KMS-11 (cell line): ENCODE measurements around the gene ZBTB24.

Source experiments
- H2AFZ ChIP-seq: fragments of 200-600 bp; sonication (generic); 2 replicates; pipeline ENCODE4 v1.6.1; 2016; ENCODE audit warnings: antibody characterized with exemption, mixed run types, low read depth
- H3K27ac ChIP-seq: fragments of 200-600 bp; sonication (generic); 2 replicates; pipeline ENCODE4 v1.6.1; 2016; ENCODE audit warnings: mild to moderate bottlenecking, mixed run types
- H3K27me3 ChIP-seq: fragments of 200-600 bp; sonication (generic); 2 replicates; pipeline ENCODE4 v1.6.1; 2017; ENCODE audit warnings: mild to moderate bottlenecking, low read depth, mixed run types, moderate library complexity; ENCODE audit not compliant: insufficient read depth
- H3K36me3 ChIP-seq: fragments of 200-600 bp; sonication (generic); 2 replicates; pipeline ENCODE4 v1.6.1; 2017; ENCODE audit warnings: mild to moderate bottlenecking, mixed run types; ENCODE audit not compliant: insufficient read depth
- H3K4me1 ChIP-seq: fragments of 200-600 bp; sonication (generic); 2 replicates; pipeline ENCODE4 v1.6.1; 2016; ENCODE audit warnings: mild to moderate bottlenecking, low read depth, mixed run types; ENCODE audit not compliant: poor library complexity, severe bottlenecking
- H3K4me2 ChIP-seq: fragments of 200-600 bp; sonication (generic); 2 replicates; pipeline ENCODE4 v1.7.0; 2016; ENCODE audit warnings: mild to moderate bottlenecking, mixed run types
- H3K4me3 ChIP-seq: fragments of 200-600 bp; sonication (generic); IDR thresholded peaks from 2 replicates; pipeline ENCODE4 v1.6.1; 2017; ENCODE audit warnings: low read depth, low read length, mixed read lengths; ENCODE audit not compliant: insufficient read depth
- H3K79me2 ChIP-seq: fragments of 200-600 bp; sonication (generic); 2 replicates; pipeline ENCODE4 v1.6.1; 2016; ENCODE audit warnings: low read depth, mixed run types; ENCODE audit not compliant: insufficient read depth
- H3K9ac ChIP-seq: fragments of 200-600 bp; sonication (generic); 2 replicates; pipeline ENCODE4 v1.6.1; 2016; ENCODE audit warnings: mild to moderate bottlenecking, mixed run types
- H4K20me1 ChIP-seq: fragments of 200-600 bp; sonication (generic); 2 replicates; pipeline ENCODE4 v1.6.1; 2016; ENCODE audit warnings: mild to moderate bottlenecking, mixed run types; ENCODE audit not compliant: insufficient read depth
- TF ChIP-seq, protein P1 (sequence below): fragments of 200-600 bp; sonication (generic); conservative IDR thresholded peaks from 2 replicates; pipeline ENCODE4 v1.6.1; 2017; ENCODE audit warnings: low read depth, mild to moderate bottlenecking, antibody characterized with exemption, low read length, moderate library complexity, mixed read lengths

ZBTB24 gene

DNA sequence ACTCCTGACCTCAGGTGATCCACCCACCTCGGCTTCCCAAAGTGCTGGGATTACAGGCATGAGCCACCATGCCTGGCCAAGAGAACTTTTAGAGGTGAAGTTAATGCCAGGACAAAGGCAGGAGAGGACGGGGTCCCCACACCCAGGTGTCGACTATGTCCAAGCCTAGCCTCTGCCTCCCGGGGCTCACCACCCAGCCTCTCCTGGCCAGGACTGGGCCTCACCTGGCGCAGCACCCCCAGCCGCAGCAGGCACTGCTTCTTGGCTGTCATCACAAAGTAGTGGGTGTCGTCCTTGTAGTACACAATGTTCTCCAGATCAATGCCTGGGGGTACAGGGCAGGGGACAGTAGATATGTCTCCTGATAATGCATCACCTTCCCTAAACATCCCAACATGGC lies 31.6 kb downstream of the ZBTB24 start:
- Histone ChIP-seq H3K27me3 (no peaks in the 10 kb centered on the region), H3K27ac (no peak overlapping the region), H4K20me1 (no peaks in the 10 kb centered on the region), H3K79me2 (no peaks in the 10 kb centered on the region), H2AFZ (no peak overlapping the region), H3K36me3 (no peaks in the 10 kb centered on the region), H3K9ac (no peak overlapping the region), H3K4me2 (no peak overlapping the region), H3K4me3 (no peak overlapping the region), H3K4me1 (no peaks in the 10 kb centered on the region)
- TF ChIP-seq, protein P1, sequence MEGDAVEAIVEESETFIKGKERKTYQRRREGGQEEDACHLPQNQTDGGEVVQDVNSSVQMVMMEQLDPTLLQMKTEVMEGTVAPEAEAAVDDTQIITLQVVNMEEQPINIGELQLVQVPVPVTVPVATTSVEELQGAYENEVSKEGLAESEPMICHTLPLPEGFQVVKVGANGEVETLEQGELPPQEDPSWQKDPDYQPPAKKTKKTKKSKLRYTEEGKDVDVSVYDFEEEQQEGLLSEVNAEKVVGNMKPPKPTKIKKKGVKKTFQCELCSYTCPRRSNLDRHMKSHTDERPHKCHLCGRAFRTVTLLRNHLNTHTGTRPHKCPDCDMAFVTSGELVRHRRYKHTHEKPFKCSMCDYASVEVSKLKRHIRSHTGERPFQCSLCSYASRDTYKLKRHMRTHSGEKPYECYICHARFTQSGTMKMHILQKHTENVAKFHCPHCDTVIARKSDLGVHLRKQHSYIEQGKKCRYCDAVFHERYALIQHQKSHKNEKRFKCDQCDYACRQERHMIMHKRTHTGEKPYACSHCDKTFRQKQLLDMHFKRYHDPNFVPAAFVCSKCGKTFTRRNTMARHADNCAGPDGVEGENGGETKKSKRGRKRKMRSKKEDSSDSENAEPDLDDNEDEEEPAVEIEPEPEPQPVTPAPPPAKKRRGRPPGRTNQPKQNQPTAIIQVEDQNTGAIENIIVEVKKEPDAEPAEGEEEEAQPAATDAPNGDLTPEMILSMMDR: no peak

DNA sequence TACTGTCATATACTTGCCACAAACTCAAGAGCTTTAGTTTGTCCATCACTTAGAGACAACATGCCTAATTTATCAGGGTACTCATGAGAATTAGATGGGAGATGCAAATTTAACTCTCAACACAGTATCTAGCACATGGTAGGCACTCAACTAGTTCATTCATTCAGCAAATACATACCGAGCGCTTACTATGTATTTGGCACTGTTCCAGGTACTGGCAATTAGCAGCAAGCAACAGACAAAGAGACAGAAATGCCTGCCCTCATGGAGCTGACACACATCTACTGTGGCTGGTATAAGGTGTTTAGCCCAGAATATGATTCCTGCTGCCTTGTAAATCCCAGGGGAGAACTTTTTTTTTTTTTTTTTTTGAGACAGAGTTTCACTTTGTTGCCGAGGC lies 32.2 kb downstream of the ZBTB24 start:
- H3K27ac ChIP-seq: no peak overlapping the region
- H3K4me1 ChIP-seq: no peaks in the 10 kb centered on the region
- no peak overlapping the region for H3K4me2 ChIP-seq
- no peaks in the 10 kb centered on the region for H3K79me2 ChIP-seq
- no peak overlapping the region for H2AFZ ChIP-seq
- no peak overlapping the region for H3K9ac ChIP-seq
- TF ChIP-seq, protein P1: no peak
- no peaks in the 10 kb centered on the region for H3K27me3 ChIP-seq
- no peak overlapping the region for H3K4me3 ChIP-seq
- no peaks in the 10 kb centered on the region for H3K36me3 ChIP-seq
- H4K20me1 ChIP-seq: no peaks in the 10 kb centered on the region

DNA sequence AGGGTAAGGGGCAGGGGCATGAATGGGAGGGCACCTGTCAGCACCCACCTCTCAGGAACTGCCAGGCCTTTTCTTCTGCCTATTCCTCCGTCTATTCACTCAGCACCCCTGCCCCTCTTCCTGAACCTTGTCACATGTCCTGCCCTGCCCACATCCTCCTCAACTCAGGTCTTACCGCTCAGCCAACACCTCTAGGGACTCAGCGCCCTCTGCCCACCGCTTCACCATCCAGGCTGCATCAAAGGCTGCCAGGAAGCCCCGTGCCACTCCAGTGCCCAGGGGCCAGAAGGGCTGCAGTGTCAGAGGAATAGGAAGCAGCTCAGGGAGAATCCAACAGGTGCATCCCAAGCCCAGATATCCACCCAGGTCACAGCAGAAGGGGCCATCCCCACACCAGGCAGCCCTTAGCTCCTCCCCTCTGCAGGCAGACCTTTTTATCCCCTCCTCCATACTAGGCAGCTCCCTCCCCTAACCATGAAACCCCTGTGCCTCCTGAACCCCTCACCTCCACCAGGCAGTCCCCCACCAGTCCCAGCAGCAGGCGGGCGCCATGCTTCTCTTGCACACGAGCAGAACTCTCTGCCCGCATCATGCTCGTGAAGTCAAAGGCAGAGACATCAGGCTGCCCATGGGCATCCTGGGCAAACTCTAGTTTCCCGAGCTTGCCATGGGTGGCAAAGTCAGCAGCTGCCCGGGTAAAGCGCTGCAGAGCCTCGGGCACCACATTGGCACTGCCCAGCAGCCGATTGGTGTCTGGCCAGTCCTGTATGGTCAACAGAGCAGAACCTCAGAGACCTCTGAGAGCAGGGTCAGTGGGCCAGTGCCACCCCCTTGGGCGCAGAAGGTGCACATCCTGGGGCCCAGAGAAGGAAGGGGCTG lies 33.0 kb downstream of the ZBTB24 start:
- TF ChIP-seq, protein P1: no peak
- Histone ChIP-seq H4K20me1 (no peaks in the 10 kb centered on the region), H3K27ac (no peak overlapping the region), H3K9ac (no peak overlapping the region), H3K27me3 (no peaks in the 10 kb centered on the region), H3K4me3 (no peak overlapping the region), H3K4me1 (no peaks in the 10 kb centered on the region), H3K4me2 (no peak overlapping the region), H3K79me2 (no peaks in the 10 kb centered on the region), H3K36me3 (no peaks in the 10 kb centered on the region), H2AFZ (no peak overlapping the region)

DNA sequence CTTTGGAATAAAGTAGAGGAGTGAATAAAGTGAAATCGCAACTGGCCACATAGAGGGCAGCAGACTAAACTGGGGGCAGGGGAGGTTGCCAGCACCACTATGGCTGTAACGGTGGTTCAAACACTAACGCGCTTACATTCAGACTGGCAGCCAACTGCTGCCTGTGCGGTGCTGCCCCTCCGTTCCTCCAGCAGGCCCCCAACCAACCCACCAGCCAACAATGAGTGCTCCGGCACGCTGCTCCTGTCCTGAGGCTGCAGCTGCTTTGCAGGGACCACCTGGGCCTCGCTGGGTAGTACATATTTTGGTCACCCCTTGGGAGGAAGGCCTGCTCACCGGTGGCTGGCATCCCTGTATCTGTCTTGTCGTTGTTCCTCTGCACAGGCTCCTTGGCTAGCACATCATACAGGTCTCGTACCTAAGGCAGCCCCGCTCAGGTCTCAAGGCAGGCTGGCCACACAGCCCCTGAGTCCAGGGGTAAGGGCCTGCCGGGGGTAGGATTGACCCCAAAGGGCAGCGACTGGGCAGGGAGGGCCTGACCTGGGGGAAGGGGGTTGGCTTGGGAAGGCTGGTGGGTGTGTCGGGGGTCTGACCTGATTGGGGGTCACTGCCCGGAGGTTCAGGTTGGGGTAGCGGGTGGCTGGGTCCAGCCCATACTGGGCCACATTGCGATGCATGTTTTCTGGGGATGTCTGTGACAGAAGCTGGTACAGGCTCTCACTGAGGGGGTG lies 33.8 kb downstream of the ZBTB24 start:
- H3K79me2 ChIP-seq: no peaks in the 10 kb centered on the region
- no peaks in the 10 kb centered on the region for H3K36me3 ChIP-seq
- no peak overlapping the region for H3K27ac ChIP-seq

More for the DNA sequence above, 33.8 kb downstream of the ZBTB24 start:
- Histone ChIP-seq H3K4me2 (no peak overlapping the region), H3K27me3 (no peaks in the 10 kb centered on the region), H3K9ac (no peak overlapping the region), H3K4me1 (no peaks in the 10 kb centered on the region), H2AFZ (no peak overlapping the region), H3K4me3 (no peak overlapping the region), H4K20me1 (no peaks in the 10 kb centered on the region)
- TF ChIP-seq, protein P1: no peak
